NCI-H345 treated with DMSO at 0.1 percent for 48 hours (cell line): Measurements from ENCODE around the gene TBC1D24.
A peak's percentile ranks its signal among the peaks of the same experiment; 100 is the strongest.
"Not testable (repeated sequence)": the region's sequence is repeated elsewhere in the genome, so short reads cannot be mapped to it uniquely, and the experiment has no call there.

Source experiments
- DNase-seq: peaks from one replicate; lab custom pipeline; 2025; ENCODE audit not compliant: unreplicated experiment; lab: John Stamatoyannopoulos, UW

The TBC1D24 gene

GRCh38 chr16:2468725-2469398 is 6.1 kb upstream of the TBC1D24 start:
- peak; percentile 96 for DNase-seq

GRCh38 chr16:2469399-2470233 is 5.3 kb upstream of the TBC1D24 start:
- DNase-seq = no peak

- no peak for DNase-seq
These were observed 4.7 kb upstream of the TBC1D24 start for GRCh38 chr16:2470234-2470601.

GRCh38 chr16:2470603-2471015 is 4.3 kb upstream of the TBC1D24 start:
- DNase-seq = peak; percentile 56

- peak; percentile 55 for DNase-seq
These were observed 3.8 kb upstream of the TBC1D24 start, which contains the start of gene NTN3 for GRCh38 chr16:2471016-2471652. TSS of gene NTN3 (plus strand) at chr16:2471297. CDS start at chr16:2471702, 405 bp downstream.

- DNase-seq = no peak
These were observed 3.1 kb upstream of the TBC1D24 start for GRCh38 chr16:2471653-2472487.

- DNase-seq = no peak
These were observed 2.5 kb upstream of the TBC1D24 start for GRCh38 chr16:2472488-2472864.

GRCh38 chr16:2472885-2473445 is 2.0 kb upstream of the TBC1D24 start:
- DNase-seq = no peak

- no peak for DNase-seq
These were observed 1.4 kb upstream of the TBC1D24 start for GRCh38 chr16:2473446-2473926.

- peak; percentile 39 for DNase-seq
These were observed 689 bp upstream of the TBC1D24 start for GRCh38 chr16:2473999-2474876.

- no peak for DNase-seq
These were observed 752 bp downstream of the TBC1D24 start for GRCh38 chr16:2475413-2476344.

GRCh38 chr16:2476345-2476720 is 1.4 kb downstream of the TBC1D24 start:
- no peak for DNase-seq

- no peak for DNase-seq
These were observed 1.8 kb downstream of the TBC1D24 start for GRCh38 chr16:2476741-2477140.

- DNase-seq = no peak
These were observed 2.4 kb downstream of the TBC1D24 start for GRCh38 chr16:2477327-2477726.

- DNase-seq = no peak
These were observed 3.4 kb downstream of the TBC1D24 start for GRCh38 chr16:2478279-2478678.

GRCh38 chr16:2479996-2480395 is 5.1 kb downstream of the TBC1D24 start:
- not testable (repeated sequence) for DNase-seq

GRCh38 chr16:2480948-2481347 is 6.0 kb downstream of the TBC1D24 start:
- DNase-seq = no peak

- DNase-seq = no peak
These were observed 6.7 kb downstream of the TBC1D24 start for GRCh38 chr16:2481676-2482075.

GRCh38 chr16:2482249-2482648 is 7.3 kb downstream of the TBC1D24 start:
- DNase-seq = no peak
